GM04504 (cell line): ENCODE results near the gene ATG2A.

Experiments
- DNase-seq: peaks from one replicate; pipeline ENCODE4 v3.0.0-alpha.2; 2012; ENCODE audit warnings: low read depth

The ATG2A gene

GRCh38 chr11:64885367-64886286, 31.4 kb downstream of the ATG2A start:
- DNase-seq: peak; percentile 35

GRCh38 chr11:64884019-64884418, 33.0 kb downstream of the ATG2A start:
- no peak for DNase-seq

- no peak for DNase-seq
These were observed 33.4 kb downstream of the ATG2A start for GRCh38 chr11:64883575-64883974.

- DNase-seq: no peak
These were observed 34.8 kb downstream of the ATG2A start for GRCh38 chr11:64882243-64882642.

GRCh38 chr11:64881476-64881875, 35.5 kb downstream of the ATG2A start:
- DNase-seq: no peak

- no peak for DNase-seq
These were observed 36.6 kb downstream of the ATG2A start for GRCh38 chr11:64880240-64881001.

- no peak for DNase-seq
These were observed 37.6 kb downstream of the ATG2A start for GRCh38 chr11:64879244-64879900.

- peak; percentile 93 for DNase-seq
These were observed 38.3 kb downstream of the ATG2A start, which contains the start of gene EHD1 for GRCh38 chr11:64878494-64879243. TSS of gene EHD1 (minus strand) at chr11:64878621. CDS start at chr11:64878464, 157 bp downstream.

GRCh38 chr11:64878223-64878493, 38.9 kb downstream of the ATG2A start:
- no peak for DNase-seq

GRCh38 chr11:64877390-64878222, 39.4 kb downstream of the ATG2A start:
- DNase-seq: no peak

- peak; percentile 50 for DNase-seq
These were observed 40.1 kb downstream of the ATG2A start for GRCh38 chr11:64876835-64877341.

- DNase-seq: no peak
These were observed 40.7 kb downstream of the ATG2A start for GRCh38 chr11:64876229-64876750.

- DNase-seq: no peak
These were observed 41.4 kb downstream of the ATG2A start for GRCh38 chr11:64875369-64876228.

- no peak for DNase-seq
These were observed 42.4 kb downstream of the ATG2A start for GRCh38 chr11:64874308-64875240.

GRCh38 chr11:64872790-64873488, 44.1 kb downstream of the ATG2A start:
- DNase-seq: no peak

- DNase-seq: no peak
These were observed 45.5 kb downstream of the ATG2A start for GRCh38 chr11:64871492-64871891.

- no peak for DNase-seq
These were observed 46.0 kb downstream of the ATG2A start for GRCh38 chr11:64870893-64871466.
